ENCODE data around the gene SMAP2.
"Not testable (repeated sequence)": the region's sequence is repeated elsewhere in the genome, so short reads cannot be mapped to it uniquely, and the experiment has no call there.

The SMAP2 gene

DNA sequence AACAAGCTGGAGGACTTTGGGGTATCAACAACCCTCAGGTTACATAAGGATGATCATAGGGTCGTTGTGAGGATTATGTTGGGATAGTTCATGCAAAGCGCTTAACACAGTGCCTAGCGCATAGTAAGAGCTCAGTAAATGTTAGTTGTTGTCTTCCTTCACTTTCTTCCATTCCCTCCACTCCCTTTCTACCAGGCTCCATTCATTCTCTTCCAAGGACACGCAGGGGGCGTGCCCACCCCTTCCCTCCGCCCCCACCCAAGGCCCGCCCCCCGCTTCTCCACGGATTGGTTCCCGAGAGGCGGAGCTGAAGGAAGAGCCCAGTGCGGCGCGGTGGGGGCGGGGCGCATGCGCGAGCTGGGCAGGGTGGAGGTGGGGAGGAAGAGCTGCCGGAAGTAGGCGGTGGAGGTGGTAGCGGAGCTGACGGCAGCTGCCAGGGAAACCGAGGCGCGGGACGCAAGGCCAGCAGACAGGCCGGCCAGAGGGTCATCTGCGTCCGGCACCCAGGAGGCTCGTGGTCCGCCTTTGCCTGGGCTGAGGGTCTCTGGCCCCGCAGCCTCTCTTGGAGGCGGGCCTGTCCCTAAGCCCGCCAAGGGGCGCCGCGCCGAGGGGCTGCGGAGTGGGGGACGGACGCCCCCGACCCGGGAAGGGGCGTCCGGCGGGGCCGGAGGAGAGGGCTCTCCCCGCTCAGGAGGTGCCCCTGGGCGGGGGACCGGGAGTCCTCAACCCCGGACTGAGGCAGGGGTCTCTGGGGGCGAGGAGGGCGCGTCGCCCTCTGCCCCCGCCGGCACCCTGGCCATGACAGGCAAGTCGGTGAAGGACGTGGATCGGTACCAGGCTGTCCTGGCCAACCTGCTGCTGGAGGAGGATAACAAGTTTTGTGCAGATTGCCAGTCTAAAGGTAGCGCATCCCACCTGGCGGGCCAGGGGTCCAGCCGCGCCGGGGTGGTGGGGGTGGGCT, at the start of gene SMAP2:
Gene SMAP2 (plus strand): TSS at position 405 of the 961 bp plus-strand sequence. CDS start 394 bp downstream, at position 799.
- peak; percentile 93 for DNase-seq (ENCODE audit: low spot score)

DNA sequence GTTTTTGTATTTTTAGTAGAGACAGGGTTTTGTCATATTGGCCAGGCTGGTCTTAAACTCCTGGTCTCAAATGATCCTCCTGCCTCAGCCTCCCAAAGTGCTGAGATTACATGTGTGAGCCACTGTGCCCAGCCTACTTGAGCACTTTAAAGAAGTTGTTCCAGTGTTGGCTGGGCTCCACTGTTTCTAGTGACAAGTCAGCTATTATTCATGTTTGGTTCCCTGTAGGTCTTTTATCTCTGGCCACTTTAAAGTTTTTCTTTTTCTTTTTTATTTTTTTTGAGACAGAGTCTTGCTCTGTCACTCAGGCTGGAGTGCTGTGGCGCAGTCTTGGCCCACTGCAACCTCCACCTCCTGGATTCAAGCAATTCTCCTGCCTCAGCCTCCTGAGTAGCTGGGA, 42.1 kb upstream of the SMAP2 start:
- not testable (repeated sequence) for DNase-seq (ENCODE audit: low spot score)

DNA sequence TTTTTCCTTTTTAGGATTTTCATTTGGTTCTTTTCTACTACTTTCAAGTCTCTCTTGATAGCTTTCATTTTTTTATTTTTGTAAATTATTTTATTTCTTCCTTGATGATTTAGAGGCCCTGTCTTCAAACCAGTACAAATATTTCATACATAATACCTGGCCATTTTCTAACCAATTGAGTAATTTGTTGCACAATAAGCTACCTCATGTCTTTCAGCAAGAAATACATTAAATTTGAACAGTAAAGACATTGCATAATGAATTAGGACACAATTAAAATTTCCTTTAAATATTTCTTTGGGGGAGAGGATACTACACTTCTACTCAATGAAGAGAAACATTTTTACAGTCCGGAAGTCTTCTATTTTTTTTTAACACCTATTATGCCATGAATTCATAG, 40.8 kb upstream of the SMAP2 start:
- no peak for DNase-seq (ENCODE audit: low spot score)

DNA sequence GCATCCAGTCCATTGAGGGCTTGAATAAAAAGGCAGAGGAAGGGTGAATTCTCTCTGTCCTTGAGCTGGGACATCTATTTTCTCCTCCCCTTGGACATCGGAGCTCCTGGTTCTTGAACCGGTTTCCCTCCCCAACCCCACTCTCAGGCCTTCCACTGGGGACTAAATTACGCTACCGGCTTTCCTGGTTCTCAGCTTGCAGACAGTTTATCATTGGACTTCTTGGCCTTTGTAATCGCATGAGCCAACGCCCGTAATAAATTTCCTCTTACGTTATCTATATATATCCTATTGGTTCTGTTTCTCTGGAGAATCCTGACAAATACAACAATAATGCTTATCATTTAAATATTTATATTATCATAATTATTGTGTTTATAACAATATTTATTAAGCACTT, 36.1 kb upstream of the SMAP2 start:
- no peak for DNase-seq (ENCODE audit: low spot score)

DNA sequence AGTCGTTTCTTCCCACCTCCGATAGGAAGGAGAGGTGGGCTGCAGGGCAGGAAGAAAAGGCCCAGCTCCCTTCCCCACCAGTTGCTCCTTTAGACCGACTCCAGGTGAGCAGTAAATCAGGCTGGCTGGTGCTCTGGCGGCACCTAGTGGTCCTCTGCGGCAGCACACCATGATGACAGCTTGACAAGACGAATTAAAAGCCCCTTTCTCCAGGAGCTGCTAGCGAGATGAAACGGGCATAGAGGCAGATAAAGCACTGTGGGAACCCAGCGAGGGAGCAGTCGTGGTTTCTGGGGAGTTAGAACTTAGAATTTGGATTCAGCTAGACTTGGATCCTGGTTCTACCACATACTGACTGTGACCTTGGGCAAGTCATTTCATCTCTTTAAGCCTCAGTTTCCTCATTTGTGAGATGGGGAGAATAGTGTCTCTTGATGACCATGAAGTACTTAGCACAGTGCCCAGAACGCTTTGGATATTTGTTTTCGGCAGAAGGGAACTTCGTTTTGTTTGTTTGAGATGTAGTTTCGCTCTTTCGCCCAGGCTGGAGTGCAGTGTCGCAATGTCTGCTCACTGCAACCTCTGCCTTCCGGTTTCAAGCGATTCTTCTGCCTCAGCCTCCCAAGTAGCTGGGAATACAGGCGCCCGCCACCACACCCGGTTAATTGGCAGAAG, 34.6 kb upstream of the SMAP2 start:
- peak; percentile 73 for DNase-seq (ENCODE audit: low spot score)

DNA sequence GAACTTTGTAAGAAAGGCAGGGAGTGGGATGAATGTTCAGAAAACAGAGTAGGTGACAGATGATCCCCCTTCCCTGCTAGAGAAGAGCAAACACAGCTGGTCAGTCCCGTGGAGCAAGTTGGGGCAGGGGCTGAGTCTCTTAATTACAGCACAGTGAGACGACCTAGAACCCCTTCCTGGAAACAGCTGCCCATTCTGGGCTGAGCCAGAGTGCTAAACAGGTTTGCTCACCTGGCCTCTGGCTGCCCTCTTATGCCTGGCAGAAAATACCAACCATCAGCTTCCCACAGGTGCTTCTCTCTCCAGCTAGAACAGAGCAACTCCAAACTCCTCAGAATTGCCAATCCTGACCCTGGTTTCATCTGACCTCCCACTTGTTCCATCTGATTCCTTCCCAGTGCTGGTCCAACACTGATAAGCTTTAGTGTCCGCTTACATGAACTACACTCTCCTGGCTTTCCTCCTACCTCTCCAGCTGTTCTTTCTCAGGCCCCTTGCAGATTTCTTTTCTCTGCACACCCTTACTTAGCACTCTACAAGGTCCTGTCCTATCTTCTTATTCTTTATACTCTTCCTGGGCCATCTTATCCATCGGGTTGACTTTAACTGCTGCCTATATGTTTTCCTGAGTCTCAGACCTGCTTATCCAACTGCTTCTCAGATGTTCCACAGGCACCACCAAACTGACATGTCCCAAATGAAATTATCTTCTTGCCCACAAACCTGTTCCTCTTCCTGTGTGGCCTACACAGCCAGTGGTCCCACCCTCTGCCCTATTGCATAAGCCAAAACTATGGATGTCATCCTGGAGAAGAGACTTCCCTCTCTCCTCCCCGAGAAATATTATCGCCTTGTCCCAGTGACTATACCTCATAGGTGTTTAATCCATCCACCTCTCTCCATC, 33.9 kb upstream of the SMAP2 start:
- no peak for DNase-seq (ENCODE audit: low spot score)

DNA sequence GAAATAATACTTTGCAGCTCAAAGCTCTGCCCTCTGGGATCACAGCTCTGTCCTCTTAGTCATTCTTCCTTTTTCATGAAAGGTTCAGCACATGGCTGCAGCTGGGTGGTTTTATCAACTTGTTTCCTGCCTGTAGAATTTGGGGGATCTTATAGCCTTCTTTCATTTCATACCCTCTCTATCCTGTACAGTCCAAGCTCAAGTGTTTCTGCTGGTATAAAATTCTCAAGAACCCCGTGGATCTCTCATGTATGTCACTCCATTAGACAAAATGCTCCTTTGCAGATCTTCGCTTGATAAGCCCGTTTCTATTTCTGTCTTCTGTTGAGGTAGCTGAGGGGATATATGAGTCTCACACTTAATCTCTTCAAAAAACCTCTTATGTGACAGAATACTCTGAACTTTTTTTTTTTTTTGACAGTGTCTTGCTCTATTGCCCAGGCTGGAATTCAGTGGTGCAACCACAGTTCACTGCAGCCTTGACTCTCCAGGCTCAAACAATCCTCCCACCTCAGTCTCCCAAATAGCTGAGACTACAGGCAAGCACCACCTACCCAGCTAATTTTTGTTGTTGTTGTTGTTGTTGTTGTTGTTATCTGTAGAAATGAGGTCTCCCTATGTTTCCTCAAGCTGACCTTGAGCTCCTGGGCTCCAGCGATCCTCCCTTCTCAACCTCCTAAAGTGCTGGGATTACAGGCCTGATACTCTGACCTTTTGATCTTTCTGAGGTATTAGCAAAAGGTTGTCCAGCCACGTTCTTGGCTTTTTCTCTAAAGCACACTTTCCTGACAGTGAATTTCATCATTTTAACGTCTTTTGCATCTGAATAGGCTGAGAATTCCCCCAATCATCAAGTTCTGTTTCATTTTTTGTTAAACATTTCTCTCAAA, 31.8 kb upstream of the SMAP2 start:
- DNase-seq (ENCODE audit: low spot score) = no peak

DNA sequence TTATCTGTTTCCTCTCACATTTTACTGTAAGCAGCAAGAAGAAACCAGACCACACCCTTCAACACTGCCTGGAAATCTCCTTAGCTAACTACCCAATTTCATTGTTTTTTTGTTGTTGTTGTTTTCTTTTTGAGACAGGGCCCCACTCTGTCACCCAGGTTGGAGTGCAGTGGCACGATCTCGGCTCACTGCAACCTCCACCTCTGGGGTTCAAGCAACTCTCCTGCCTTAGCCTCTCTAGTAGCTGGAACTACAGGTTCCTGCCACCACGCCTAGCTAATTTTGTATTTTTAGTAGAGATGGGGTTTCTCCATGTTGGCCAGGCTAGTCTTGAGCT, 31.2 kb upstream of the SMAP2 start:
- not testable (repeated sequence) for DNase-seq (ENCODE audit: low spot score)

DNA sequence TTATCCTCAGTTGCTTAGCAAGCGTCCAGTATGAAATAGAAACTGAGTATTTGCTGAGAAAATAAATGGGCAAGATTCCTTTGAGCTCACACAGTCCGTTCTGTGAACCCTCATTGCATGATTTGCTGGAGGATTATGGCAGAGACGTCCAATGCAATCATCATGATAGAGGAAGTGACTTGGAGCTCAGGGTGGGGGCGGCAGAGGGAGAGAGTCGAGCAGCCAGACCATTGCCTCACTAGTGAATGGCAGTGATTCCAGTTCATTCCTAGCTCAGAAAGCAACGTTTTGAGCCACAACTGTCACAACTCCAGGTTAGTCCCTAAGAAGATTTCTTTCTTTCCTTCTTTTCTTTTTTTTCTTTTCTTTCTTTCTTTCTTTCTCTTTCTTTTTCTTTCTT, 28.9 kb upstream of the SMAP2 start:
- DNase-seq (ENCODE audit: low spot score) = no peak

DNA sequence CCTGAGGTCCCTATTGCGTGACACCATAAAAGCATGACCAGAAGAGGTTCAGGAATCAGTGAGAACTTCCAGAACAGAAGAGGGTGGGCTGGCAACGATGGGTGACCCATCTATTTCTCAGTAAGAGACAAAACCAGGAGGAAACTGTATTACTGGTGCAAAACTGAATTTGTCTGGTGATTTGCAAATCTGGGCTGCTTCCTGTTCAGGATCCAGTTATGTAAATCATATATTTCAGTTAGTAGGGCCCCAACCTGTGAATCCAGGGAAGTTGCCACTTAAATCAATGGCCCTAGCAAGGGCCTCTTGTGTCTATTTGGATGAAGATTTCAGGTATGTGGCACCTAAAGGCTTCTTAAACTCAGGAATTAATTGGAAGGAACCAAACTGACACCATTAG, 23.1 kb upstream of the SMAP2 start:
- DNase-seq (ENCODE audit: low spot score) = no peak

DNA sequence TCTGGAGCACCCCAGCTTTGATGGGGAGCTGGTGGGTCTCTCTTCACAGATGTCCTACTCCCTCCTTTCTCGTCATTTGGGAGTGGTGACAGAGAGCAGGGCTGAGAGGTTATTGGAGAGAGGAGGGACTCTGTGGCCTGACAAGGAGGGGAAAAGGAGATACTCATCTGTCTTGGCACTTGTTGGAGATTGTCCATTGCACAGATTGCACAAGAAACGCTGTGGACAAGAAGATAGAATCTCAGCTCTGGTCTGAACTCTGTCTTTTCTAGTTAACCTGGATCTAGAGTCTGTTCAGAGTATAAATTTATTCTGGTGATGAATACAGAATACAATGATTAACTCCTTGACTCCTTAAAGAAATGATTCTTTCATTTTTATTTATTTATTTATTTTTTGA, 22.4 kb upstream of the SMAP2 start:
- no peak for DNase-seq (ENCODE audit: low spot score)

DNA sequence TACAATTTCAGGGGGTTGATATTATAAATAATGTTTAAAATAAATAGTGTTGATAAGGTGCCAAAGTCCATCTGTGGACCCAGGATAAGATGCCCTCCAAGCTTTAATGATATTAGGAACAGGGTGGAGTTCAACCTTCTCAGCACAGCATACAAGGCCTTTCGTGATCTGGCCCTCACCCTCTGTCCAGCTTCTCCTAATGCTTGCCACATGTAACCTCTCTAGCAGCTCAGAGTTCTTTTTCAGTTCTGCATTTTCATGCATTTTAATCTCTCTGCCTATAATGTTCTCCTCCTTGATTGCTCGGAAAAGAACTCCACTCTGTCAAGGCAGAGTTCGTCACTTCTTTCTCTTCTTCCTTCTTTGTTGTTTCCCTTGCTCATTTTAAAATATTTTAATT, 21.4 kb upstream of the SMAP2 start:
- DNase-seq (ENCODE audit: low spot score) = no peak

DNA sequence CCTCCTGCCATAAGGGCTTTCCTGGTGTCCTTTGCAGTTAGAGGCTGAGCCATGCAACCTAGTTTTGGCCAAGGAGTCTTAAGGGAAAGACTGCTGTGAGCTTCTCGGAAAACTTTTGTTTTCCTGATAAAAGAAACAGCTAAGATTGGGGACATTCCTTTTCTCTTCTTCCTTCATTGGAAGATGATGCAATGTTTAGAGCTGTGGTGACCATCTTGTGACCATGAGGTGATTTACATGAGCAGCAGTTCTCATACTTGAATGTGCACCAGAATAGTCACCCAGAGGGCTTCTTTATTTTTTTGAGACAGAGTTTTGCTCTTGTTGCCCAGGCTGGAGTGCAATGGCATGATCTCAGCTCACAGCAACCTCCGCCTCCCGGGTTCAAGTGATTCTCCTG, 20.4 kb upstream of the SMAP2 start:
- DNase-seq (ENCODE audit: low spot score) = no peak

DNA sequence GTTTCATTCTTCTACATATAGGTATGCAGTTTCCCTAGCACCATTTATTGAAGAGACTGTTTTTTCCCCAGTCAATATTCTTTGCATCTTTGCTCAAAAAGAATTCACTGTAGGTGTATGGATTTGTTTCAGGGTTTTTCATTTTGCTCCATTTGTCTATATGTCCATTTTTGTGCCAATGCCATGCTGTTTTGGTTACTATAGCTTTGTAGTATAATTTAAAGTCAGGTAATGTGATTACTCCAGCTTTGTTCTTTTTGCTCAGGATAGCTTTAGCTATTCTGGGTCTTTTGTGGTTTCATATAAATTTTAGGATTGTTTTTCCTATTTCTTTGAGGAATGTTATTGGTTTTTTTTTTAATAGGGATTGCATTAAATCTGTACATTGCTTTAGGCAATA, 15.9 kb upstream of the SMAP2 start:
- no peak for DNase-seq (ENCODE audit: low spot score)

DNA sequence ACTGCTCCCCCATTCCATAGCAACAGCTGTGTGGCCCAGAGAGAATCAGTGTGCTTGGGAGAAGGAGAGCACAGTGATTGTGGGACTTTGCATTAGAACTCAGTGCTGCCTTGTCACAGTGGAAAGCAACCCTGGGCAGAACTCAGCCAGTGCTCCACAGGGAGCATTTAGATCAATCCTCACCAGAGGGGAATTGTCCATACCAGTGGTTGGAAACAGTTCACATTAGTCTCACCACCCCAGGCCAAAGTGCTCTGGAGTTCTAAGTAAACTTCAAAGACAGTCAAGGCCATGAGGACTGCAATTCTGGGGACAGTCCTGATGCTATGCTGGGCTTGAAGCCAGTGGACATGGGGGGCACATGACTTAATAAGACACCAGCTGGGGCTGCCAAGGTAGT, 12.9 kb upstream of the SMAP2 start:
- no peak for DNase-seq (ENCODE audit: low spot score)

DNA sequence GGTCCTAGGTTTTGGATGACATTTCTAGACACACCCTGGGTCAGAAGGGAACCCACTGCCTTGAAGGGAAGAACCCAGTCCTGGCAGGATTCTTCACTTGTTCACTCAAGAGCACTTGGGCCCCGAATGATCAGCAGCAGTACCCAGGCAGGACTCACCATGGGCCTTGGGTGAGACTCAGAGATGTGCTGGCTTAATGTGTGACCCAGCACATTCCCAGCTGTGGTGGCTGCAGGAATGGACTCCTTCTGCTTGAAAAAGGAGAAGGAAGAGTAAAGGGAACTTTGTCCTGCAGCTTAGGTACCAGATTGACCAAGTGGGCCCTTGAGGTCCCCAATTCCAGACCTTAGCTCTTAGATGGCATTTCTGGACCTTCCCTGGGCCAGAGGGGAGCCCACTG, 12.3 kb upstream of the SMAP2 start:
- no peak for DNase-seq (ENCODE audit: low spot score)

DNA sequence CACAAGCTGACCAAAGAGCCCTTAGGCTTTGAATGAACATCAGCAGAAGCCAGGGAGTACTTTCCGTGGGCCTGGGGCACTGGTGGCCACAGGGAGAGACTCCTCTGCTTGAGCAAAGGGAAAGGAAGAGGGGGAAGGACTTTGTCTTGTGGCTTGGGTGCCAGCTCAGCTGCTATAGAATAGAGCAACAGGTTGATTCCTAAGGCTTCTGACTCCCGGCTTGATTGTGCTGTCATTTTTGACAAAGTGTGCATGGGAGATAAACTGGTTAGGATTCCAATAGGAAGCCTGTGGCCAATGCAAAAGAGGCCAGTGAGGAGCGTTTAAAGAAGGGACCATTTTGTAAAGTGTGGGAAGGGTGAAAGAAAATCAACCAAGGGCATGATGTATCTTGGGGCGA, 11.9 kb upstream of the SMAP2 start:
- no peak for DNase-seq (ENCODE audit: low spot score)

DNA sequence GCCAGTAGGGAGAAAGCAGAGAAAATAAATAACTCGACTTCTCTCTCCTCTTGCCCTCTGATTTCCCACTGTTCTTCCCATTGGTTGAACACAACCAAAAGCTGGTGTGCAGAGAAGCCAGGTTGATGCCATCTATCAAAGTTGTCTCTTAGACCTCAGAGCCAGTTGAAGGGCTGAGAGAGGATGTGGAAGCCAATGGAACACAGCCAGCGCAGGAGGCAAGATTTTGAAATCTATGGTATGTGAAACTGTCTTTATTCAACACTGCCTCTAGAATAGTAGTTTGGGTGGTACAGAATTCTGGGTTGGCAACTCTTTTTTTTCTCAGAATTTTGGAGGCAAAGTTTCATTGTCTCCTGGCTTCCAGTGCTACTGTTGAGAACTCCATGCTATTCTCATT, 11.3 kb upstream of the SMAP2 start:
- no peak for DNase-seq (ENCODE audit: low spot score)

DNA sequence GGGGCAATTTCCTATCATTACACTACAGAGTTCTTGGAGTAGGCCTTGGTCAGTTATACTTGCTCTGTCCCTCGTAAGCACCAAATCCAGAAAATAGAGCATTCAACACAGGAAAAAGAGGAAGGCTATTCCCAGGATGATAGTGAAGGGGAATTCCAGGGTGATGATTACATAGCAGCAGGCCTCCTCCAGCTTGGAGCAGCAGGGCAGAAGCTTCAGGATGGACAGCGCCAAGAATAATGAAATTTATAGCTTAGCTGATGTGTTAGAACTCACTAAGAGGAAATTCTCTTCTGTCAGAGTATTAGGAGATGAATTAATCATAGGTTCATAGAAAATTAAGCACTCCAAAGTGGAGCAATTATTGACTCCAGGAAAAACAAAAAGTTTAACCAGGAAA, 10.8 kb upstream of the SMAP2 start:
- DNase-seq (ENCODE audit: low spot score) = no peak

DNA sequence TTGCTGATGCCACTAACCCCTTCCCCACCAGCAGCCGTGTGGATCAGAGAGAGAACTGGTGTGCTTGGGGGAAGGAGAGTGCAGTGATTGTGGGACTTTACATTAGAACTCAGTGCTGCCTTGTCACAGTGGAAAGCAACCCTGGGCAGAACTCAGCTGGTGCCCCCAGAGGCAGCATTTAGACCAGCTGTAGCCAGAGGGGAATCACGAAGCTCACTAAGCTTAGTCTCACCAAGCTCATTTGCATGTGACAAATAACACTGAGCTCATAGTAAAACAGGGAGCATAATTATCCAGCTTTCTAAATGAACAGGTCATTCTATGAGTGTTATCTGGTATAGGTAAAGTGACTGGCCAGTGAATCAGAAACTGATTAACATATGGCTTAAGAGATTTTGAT, 9.8 kb upstream of the SMAP2 start:
- no peak for DNase-seq (ENCODE audit: low spot score)

DNA sequence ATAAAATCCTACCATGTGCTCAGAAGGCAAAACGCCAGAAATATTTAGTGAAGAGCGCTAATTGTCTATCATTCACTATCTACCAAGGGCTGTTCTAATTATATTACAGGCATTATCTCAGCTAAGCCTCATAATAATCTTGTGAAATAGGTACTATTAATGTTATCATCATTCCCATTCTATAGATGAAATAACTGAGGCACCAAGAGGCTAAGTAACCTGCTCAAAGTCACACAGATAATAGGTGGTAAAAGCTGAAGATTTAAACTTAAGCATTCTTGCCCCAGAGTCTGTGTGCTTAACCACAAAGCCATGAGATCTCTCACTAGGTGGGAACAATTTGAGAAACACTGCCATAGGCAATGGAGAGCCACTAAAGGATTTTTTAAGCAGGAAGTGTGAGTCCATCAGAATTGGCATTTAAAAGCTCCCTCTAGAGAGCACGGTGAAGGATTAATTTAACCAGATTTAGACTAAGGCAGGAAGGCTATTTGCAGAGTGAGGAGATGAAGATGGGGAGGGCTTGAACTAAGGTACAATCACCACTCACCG, 1.7 kb upstream of the SMAP2 start:
- no peak for DNase-seq (ENCODE audit: low spot score)

Measured in LoVo (cell line).